Measurements from ENCODE around the gene PRR5.
"Not testable (repeated sequence)": the region's sequence is repeated elsewhere in the genome, so short reads cannot be mapped to it uniquely, and the experiment has no call there.

The PRR5 gene

DNA sequence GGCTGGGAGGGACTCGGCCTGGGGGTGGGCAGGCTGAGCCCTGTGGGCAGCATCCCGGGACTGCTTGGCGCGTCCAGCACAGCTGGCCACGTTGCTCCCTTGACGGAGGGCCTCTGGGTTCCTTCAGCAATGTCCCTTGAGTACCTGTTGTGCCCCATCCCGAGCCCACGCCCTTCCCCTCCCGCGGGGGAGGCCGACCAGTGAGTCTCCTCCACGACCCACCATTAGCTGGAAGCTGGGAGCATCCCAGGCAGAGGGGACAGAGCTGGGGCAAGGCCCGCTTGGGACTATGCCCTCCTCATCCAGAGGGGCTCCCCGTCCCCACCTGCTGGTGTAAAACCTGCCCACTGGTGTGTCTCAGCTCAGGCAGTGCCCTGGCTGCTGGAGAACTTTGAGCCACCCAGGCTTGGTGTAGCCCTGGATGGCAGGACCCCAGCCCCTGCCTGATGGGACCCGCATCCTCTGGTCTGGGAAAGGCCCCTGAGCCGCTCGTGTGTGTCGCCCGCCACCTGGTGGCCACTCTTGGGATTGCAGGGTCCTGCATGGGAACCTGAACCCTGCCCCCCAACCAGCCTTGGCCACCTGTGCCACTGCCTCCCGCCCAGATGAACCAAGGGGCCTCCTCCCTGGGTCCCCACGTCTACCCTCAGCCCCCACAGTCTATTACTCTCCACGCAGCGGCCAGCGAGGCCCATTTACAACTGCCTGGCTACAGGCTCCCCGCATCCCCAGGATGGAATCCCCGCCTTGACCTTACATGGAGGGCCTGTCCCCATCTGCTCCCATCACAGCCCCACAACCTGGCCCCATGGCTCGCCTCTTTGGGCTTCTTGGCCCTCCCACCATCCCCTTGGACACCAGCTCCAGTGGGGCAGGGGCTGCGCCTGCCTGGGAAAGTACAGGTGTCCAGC is 33.8 kb downstream of the PRR5 start:
- peak; percentile 85 for DNase-seq (ENCODE audit: low spot score)

DNA sequence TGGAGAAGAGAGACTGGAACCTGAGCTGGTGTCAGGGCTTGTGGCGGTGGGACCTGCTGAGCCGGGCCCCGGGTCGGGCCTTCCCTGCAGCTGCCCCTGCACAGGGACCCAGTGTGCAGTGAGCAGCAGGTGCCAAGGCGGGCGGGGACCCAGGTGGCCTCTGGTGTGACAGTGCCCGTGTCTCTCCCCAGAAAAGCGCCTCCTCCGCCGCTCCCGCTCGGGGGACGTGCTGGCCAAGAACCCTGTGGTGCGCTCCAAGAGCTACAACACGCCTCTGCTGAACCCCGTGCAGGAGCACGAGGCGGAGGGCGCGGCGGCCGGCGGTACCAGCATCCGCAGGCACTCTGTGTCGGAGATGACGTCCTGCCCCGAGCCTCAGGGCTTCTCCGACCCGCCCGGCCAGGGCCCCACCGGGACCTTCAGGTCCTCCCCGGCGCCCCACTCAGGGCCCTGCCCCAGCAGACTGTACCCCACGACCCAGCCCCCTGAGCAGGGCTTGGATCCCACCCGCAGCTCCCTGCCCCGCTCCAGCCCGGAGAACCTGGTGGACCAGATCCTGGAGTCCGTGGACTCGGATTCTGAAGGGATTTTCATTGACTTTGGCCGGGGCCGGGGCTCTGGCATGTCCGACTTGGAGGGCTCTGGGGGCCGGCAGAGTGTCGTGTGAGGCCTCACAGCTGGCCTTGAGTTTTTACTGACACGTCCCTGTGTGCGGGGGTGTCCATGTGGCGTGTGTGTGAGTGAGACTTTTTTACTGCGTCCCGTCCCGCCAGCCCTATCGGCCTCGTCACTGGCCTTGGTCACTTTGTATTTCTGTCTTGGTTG is 34.8 kb downstream of the PRR5 start:
- DNase-seq (ENCODE audit: low spot score), result no peak

DNA sequence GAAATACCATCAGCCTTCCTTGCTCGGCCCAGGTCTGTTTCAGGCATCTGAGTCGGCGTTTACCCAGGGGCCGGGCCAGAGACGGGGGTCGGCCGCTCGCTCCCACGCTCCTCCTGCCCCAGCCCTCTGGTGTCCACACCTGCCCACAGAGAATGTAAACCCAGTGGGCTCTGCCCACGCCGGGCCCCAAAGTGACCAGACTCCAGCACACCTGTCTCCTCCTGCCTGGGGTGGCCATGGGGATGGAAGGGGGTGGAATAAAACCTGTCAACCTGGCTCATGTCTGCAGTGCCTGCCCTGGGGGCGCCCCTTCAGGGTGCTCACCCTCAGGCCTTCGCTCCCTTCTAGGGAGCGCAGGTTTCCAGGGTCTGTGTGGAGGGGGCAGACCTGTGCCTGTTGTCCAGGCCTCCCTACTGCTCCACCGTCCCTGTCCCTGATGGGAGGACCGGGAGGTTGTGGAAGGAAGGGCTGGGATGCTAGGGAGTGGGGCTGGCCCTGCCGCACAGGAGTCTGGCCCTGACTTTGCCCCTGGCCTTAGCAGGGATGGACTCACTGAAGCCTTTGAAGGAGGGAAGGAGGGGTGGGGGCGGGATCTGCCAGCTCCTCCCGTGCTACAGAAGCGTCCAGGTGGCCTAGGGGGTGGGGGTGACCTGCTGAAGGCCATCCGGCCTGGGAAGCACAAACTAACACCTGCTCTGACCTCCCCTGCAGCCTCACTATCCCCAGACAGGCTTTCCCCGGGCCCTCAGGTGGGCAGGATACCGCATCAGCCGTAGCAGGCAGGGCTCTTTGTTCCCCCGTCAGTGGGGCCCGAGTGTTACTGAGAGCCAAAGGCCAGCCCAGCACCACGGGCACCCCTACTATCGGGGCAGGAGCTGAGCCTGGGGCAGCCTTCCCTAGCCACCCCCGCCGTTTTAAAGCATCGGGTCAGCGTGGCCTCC is 35.7 kb downstream of the PRR5 start:
- DNase-seq (ENCODE audit: low spot score), result no peak

DNA sequence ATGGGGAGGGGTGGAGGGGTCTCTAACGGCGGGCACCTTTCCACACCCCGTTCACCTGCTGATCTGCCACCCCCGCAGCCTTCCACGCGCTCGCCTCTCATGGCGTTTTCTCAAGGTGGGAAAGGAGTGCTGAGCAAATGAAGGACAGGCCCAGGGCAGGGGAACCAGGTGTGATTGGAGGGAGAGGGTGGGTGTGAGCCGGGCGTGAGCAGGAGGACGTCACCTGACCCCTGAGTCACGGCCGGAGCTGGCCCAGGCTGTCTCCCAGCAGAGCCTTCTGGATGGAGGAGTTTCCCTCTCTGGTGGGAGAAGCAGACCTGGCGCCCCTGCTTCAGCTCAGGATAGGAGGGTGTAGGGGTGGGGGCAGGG is 36.3 kb downstream of the PRR5 start:
- no peak for DNase-seq (ENCODE audit: low spot score)

DNA sequence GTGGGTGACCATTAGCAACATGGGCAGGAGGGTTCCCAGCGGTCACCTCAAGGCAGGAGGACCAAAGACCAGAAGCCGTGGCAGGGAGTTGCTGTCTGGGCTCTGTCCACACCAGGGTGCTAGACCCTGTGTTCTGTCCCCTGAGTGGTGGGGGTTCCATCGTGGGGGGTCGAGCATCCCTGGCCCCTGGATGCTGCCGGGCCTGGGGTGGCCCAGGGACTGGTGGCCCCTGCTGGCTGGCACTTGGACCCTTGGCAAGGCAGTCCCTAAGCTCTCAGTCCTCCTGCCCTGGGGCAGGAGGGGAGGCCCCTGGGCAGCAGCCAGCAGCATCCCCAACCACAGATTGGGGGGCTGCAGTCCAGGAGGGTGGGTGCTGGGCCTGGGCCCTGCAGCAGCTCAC is 37.0 kb downstream of the PRR5 start:
- DNase-seq (ENCODE audit: low spot score), result no peak

DNA sequence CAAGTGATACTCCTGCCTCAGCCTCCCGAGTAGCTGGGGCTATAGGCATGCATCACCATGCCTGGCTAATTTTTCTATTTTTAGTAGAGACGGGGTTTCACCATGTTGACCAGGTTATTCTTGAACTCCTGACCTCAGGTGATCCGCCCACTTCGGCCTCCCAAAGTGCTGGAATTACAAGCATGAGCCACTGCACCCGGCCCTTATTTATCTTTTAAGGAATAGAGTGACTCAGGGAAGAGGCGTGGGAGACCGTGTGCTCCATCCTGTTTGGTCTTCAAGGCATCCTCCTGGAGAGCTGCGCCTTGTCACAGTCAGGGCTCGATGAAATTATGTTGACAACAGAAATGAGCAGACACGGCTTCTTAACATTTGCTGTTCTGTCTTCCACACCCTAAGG is 37.7 kb downstream of the PRR5 start:
- not testable (repeated sequence) for DNase-seq (ENCODE audit: low spot score)

DNA sequence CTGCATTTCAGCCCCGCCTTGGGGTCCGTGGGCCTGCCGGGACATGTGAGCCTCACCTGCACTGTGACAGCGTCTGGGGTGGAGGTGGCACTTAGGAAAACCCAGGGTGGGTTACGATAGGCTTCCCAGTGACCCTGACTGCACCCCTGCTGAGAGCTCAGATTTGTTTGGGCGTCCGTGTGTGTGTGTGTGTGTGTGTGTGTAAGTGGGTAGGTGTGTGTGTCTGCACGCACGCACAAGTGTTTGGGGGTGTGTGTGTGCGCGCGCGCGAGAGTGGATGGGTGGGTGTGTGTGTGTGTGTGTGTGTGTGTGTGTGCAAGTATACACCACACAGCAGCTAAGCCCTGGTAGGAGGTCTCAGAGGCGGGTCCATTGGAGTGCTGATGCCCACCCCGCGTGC is 38.3 kb downstream of the PRR5 start:
- DNase-seq (ENCODE audit: low spot score), result no peak

DNA sequence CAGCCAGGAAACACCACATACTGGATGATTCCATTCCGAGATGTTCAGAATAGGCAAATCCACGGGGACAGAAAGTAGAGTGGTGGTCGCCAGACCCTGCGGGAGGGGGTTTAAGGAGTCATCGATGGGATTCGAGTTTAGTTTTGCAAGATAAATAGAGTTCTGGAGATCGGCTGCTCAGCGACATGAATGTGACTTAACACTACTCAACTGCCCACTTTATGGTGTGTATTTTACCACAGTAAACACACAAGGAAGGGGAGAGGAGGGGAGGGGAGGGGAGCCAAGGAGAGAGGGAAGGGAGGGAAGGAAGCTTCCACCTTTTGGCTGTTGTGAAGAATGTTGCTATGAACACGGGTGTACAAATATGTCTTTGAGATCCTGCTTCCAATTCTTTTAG is 39.9 kb downstream of the PRR5 start:
- DNase-seq (ENCODE audit: low spot score), result no peak

DNA sequence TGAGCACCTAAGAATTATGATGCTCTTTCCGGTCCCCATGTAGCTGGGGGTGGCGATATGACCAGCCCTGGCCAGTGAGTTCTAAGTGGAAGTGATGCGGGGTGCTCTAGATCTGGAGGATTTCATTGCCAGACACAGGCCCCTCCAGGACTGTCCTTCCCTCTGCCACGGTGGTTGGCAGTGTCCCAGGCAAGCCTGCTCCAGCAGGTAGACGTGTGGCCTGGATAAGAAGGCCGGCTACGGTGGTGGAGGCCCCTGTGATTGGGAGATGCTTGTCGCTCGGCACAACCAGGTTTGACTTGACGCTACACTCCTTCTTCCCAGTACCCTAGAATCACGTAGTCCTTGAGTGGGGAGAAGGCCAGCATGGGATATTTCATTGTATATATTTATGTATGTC is 41.2 kb downstream of the PRR5 start:
- DNase-seq (ENCODE audit: low spot score), result no peak

DNA sequence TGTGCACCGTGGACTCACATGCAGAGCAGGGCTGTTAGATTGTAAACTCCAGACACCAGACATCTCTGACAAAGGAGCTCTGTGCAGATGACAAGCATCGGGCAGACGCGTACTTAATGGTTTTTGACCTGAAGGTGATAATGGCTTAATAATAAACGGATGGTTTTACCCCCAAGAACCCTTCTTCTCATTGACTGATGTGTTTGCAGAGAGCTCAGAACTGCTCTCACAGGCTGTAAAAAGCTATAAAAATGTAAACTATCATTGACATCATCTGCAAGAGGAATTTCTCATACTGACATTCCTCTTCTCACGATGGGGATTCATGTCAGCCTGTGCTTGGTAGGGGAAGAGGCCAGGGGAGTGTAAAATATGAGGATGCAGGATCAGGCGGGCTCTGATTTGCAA is 41.8 kb downstream of the PRR5 start:
- no peak for DNase-seq (ENCODE audit: low spot score)

DNA sequence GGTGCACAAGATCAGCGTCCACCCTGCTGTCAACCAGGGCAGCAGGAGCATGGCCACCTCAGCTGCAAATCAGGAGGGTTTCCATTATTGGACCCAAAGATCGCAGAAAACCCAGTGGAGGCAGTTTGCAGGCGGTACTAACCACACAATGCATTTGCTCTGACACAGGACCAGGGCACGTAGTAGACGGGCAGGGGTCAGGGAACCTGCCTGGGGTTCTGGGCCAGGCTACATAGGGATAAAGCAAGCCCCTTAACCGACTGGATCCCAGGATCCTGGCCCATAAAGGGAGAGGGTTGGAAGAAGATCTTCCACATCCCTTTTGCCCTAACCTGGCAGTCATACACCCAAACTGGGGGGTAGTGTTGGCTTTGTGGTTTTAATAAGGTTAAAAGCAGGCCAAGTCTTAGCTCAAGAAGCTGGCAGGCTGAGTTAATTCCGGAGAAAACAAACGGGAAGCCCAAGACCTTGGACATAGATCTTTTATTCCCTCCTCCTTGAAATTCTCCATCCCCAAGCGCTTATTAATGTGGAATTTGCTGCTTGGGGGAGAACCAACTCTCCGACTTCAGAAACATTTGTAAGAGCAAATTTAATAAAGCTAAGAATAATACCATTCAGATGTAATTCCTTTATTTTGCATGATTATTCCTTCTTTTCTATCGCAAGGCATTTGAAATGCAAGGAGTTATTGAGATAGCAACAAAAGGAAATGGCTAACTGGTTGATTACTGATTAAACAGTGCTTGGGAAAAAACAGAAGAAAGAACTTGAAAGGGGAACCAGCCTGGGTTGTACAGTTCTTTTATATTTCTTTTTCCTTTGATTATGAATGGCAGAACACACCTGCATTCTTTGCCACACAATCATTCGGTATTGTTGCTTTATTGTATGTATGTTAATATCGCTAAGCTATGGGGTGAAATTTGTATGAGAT is 44.1 kb downstream of the PRR5 start:
- DNase-seq (ENCODE audit: low spot score), result no peak

DNA sequence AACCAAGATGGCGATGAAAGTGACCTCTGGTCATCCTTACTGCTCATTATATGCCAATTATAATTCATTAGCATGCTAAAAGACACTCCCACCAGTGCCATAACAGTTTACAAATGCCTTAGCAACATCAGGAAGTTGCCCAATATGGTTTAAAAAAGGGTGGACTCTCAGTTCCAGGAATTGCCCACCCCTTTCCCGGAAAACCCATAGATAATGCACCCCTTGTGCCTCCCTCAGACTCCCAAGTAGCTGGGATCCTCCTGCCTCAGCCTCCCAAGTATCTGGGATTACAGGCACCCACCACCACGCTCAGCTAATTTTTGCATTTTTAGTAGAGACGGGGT is 45.8 kb downstream of the PRR5 start:
- DNase-seq (ENCODE audit: low spot score), result not testable (repeated sequence)

DNA sequence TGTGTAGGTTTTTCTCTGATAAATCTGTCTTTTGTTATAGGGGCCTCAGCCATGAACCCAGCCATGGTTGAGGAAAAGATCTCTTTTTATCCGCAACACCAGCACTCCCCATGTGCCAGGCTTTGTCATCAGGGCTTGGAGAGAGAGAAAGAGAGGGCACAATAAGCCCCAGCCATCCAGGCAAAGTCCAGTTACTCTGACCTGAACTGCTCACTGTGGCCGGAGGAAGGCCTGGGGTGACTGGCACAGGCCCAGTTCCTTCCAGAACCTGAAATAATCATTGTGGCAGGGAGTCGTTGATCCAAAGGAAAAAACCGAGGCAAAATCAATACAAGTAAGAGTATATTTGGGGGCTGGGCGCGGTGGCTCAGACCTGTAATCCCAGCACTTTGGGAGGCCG is 46.5 kb downstream of the PRR5 start:
- no peak for DNase-seq (ENCODE audit: low spot score)

DNA sequence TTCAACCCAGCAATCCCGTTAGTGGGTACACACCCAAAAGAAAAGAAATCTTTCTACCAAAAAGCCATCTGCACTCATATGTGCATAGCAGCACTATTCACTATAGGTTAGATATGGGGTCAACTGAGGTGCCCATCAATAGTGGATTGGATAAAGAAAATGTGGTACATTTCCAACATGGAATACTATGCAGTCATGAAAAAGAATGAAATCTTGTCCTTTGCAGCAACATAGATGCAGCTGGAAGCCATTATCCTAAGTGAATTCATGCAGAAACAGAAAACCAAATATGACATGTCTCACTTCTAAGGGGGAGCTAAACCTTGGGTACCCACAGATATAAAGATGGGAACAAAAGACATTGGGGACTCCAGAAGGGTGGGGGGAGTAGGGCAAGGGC is 48.5 kb downstream of the PRR5 start:
- DNase-seq (ENCODE audit: low spot score), result no peak

DNA sequence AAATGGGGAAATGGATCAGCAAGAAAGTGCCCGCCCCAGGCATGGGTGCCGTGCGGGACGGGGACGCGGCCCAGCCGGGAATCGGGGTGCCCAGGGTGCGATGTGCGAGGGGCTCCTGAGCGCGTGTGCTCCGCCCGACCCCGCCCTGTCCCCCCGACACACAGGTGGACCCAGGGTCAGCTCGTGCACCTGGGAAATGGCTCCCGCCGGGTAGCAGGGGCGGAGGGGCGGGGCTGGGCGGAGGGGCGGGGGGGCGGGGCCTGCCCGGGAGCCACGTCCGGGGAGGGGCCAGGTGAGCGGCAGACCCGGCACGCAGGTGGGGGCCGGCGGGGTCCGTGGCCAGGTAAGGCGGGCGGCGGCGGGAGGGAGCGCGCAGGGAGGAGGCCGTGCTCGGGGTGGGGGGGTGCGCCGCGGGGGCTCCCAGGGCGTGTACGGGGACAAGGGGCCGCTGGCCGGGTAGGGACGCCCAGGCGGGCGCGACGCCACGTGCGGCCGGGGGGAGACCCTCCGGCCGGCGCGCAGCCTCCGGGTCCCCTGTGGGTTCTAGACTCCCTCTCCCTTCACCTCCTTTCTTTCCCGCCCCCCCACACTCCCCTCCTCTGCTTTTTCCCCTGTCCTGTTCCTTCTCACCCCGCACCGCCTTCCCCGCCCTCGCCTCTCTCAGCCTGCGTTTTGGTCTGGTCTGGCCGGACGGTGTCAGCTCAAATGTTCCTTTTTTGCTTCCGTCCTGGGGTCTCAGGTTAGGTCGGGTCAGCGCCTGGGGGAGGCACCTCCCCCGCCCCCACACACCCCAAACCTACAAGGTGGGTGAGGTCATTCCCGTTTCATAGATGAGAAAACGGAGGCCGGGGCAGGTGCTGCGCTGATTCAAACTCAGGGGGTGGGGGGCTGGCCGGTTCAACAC is 50.5 kb downstream of the PRR5 start, which contains the start of gene ARHGAP8:
Gene ARHGAP8, plus strand, starts transcription at position 291 of the 904 bp plus-strand sequence. CDS start 33,953 bp downstream, outside the sequence.
- no peak for DNase-seq (ENCODE audit: low spot score)

DNA sequence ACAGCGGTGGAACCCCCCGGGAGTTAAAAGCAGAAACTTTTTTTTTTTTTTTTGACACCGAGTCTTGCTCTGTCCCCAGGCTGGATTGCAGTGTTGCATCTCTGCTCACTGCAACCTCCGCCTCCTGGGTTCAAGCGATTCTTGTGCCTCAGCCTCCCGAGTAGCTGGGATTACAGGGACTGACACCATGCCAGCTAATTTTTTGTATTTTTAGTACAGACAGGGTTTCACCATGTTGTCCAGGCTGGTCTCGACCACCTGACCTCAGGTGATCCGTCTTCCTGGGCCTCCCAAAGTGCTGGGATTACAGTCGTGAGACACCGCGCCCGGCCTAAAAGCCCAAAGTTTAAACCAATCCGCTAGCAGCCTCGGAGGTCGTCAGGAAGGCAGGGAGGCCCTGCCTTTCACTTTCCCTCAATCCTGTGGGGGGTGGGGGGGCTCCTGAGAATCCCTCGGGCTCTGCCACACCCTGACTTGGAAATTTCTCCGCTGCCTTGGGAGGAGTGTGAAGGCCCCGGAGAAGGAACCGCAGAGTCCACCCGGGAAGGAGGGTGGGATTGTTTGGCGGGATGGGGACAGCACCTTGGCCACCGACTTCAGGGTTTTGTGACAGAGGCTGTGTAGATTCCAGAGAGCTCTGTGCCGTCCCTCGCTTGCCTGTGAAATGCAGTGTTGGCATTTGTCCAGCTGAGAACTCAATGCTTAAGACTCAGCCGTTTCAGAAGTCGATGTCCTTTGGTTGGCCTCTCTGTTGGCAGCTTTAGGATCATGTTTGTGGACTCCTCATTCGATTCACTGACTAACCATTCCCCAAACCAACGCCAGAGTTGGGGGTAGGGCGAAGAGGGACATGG is 51.4 kb downstream of the PRR5 start:
- no peak for DNase-seq (ENCODE audit: low spot score)

DNA sequence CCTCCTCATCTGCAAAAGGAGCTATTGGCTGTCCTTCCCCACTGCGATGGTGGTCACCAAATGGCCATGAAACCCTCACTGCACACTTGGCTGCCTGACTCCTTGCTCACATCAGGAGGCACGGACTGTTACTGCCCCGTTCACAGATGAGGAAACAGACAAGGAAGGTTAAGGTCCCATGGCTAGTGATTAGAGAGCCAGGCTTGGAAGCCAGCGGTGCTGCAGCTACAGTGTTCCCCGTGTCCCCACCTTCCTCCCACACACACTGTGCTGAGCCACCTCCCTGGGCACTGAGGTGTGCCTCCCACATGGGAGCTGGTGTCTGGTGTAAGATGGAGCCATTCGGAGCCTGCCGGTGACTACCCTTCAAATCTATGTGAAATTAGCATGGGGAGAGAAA is 53.0 kb downstream of the PRR5 start:
- no peak for DNase-seq (ENCODE audit: low spot score)

DNA sequence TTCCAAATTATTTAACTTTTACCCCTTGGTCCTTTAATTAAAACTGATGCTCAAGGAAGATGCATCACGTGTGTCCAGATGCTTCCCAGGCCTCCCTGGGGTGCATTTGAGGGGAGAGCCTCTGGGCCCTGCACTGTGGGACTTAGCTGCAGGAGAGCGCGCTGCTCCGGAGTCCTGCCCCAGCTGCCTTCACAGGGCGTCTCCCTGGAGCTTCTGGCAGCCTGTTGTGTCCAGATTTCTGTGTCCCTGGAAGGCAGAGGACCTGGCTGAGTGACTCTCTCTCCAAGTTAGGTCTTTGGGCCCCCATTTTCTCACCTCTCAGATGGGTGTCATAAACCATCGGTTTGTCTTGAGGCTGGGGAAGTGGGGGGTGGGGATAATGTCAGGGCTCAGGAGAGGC is 53.4 kb downstream of the PRR5 start:
- no peak for DNase-seq (ENCODE audit: low spot score)

DNA sequence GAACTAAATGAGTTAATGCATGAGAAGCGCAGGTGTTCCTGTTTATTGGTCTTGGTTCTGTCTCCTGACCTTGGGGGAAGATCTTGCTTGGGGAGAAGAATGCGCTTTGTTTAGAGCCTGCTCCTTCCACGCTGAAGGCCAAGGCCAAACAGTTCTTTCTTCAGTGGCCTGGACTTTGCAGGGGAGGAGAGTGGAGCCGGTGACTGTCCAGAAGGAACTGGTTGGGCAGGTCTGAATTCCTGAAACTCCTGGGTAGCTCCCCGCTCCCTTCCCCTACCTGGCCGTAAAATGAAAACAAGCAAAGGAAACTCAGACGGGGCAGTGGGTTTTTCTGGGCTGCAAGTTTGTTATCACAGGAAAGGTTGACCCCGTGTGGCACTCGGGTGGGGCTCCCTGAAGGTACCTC is 54.0 kb downstream of the PRR5 start:
- no peak for DNase-seq (ENCODE audit: low spot score)
